ENCODE results near the gene MRM2.

MRM2 gene

DNA sequence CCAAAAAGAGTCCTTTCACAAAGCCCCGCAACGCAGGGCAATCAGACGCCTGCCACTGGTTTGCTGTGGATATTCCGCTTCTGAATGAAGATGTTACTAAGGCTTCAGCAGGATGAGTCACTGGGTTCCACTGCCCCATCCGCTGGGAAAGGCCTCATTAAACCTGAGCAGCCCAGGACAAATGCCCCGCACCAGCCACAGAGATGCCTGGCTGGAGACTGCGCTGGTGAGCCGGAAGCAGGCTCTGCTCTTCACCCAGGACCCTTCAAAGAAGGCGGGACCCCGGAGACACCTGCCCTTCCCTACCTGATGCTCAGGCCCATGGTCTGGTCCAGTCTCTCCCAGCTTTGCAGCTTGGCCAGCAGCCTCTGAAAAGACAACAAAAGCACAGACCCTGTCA is 29.1 kb downstream of the MRM2 start:
- peaks cover 37% of the 10 kb centered on the region for H3K4me1 Mint-ChIP-seq
- no peaks in the 10 kb centered on the region for H3K9me3 Mint-ChIP-seq
- peaks cover 77% of the 10 kb centered on the region for H3K36me3 Mint-ChIP-seq
- no peak overlapping the region for H3K4me3 Mint-ChIP-seq
- H3K27me3 Mint-ChIP-seq: no peaks in the 10 kb centered on the region
- ATAC-seq: no peak
- peak overlapping the region; percentile 3 for H3K27ac Mint-ChIP-seq

DNA sequence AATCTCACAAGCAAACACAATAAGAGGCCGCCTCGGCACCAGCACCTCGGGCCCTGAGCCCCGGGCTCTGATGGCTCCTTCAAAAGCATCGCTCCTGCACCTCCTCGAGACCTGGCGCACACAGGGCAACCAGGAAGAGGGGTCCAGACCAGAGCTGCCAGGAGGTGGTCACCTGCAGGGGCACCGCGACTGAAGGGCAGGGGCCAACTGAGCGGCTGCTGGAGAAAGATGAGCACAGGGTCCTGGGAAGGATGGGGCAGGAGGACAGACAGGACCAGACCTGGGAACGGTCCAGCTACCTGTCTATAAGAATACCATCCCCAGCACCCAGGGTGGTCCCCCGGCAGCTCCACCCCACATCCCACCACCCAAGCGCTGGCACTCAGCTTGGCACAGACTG is 30.1 kb downstream of the MRM2 start:
- Mint-ChIP-seq H3K9me3 (no peaks in the 10 kb centered on the region), H3K27me3 (no peaks in the 10 kb centered on the region), H3K4me1 (peaks cover 45% of the 10 kb centered on the region), H3K27ac (peak overlapping the region; percentile 93), H3K36me3 (peaks cover 77% of the 10 kb centered on the region), H3K4me3 (no peak overlapping the region)
- no peak for ATAC-seq

DNA sequence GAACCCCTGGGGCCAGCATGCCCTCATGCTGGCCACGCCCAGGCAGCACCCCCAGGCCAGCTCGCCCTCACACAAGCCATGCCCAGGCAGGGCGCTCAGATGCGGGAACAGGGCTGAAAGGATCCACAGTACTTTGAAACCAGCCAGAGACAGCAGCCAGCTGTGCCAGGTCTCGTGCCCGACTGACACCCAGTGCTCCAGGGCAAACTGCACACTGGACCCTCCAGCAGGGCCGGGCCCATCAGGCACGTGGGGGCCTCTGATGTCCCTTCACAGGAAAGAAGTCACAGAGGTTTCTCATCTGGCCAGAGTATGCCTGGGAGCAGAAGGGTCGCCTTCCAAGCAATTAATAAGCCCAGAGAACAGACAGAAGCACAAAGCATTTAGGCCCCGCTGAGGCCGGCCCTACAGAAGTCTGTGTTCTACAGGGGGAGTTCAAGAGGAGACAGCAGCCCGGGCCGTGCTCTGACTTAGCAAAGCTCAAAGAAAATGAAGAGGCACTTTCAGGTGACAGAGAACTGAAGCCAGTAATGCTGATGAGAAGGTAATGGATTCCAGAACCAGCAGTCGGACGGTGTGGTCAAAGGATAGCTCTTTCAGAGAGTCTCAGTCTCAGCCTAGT is 30.6 kb downstream of the MRM2 start:
- H3K27me3 Mint-ChIP-seq: no peaks in the 10 kb centered on the region
- no peak overlapping the region for H3K4me3 Mint-ChIP-seq
- no peak for ATAC-seq
- peaks cover 45% of the 10 kb centered on the region for H3K4me1 Mint-ChIP-seq
- peak overlapping the region; percentile 93 for H3K27ac Mint-ChIP-seq
- peaks cover 71% of the 10 kb centered on the region for H3K36me3 Mint-ChIP-seq
- H3K9me3 Mint-ChIP-seq: no peaks in the 10 kb centered on the region

DNA sequence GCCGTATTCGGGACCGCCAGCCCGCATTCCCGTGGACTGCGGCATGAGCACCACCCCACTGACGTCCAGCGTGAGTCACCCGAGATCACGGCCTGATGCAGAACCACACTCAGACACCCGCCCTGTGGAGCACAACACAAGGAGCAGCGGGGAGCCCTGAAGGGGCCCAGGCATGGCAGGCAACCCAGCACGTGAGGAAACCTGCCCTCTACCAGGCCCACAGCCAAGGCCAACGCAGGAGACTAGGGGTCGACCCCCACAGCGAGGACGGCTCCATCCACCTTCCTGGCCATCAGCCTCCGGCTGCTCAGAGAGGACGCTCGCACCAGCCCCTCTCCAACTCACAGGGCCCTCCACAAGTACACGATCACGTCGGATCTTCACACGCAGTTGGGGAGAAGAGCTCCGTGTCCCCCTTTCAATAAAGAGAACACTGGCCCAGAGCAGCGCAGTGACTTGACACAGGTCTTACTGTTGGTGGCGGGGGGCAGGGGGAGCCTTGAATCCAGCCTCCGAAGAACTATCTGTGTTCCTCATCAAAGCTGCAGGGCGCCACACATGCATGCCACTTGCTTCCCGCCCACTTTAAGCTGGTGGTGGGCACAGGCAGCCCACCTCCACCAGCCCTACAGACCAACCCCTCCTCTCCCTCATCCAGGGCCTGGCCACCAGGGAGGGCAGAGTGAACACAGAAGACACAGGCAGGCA is 31.3 kb downstream of the MRM2 start:
- peaks cover 67% of the 10 kb centered on the region for H3K36me3 Mint-ChIP-seq
- H3K4me1 Mint-ChIP-seq: peaks cover 45% of the 10 kb centered on the region
- no peak overlapping the region for H3K4me3 Mint-ChIP-seq
- H3K9me3 Mint-ChIP-seq: no peaks in the 10 kb centered on the region
- H3K27ac Mint-ChIP-seq: peak overlapping the region; percentile 93
- no peaks in the 10 kb centered on the region for H3K27me3 Mint-ChIP-seq
- no peak for ATAC-seq

DNA sequence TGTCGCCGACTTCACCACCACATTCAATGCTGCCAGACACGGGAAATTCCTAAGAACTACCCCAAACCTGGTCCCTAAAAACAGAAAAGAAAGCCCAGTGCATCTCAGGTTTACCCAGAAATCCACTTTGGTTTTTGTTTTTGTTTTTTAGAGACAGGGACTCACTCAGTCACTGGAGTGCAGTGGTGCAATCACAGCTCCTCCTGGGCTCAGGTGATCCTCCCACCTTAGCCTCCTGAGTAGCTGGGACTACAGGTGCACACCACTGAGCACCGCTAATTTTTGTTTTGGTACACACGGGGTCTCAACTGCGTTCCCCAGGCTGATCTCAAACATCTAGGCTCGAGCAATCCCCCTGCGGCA is 32.1 kb downstream of the MRM2 start:
- no peak for ATAC-seq
- Mint-ChIP-seq H3K36me3 (peaks cover 68% of the 10 kb centered on the region), H3K27ac (peak overlapping the region; percentile 93), H3K4me3 (no peak overlapping the region), H3K27me3 (no peaks in the 10 kb centered on the region), H3K9me3 (no peaks in the 10 kb centered on the region), H3K4me1 (peaks cover 45% of the 10 kb centered on the region)

DNA sequence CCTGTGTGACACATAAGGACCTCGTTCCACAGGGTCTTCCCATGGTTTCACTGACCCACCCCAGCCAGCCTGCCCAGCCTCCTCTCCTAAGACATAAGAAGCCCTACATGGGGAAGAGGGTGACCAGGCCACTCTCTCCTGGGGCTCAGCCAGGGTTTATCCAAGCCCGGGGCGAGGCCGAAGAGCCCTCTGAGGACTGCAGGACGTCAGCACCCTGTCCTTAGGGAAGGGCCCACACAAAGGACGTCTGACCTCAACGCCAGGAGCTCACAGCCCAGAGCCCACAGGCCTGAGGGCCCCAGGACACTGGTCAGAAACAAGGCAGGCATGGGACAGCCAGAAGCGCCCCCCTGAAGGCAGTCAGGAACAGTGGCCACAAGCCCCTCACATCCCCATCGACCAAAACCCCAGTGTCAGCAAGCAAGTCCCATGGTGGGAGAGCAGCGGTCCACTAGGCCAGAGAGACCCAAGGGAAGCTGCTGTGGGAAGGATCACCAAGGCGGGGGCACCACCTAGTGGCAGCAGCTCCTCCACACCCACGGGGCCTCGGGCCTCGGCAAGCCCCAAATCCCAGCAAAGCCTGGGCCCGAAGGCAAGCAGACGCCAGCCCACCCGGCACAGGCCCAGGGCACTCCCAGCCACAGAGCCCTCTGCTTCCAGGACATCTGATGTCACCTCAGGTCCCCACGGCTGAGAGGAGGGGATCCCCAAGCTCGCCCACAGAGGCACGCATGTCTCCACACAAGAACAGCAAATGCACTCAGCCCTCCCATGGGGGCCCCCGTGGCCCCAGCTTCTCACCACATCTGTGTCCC is 32.7 kb downstream of the MRM2 start:
- Mint-ChIP-seq H3K27ac (peak overlapping the region; percentile 93), H3K36me3 (peaks cover 74% of the 10 kb centered on the region), H3K27me3 (no peaks in the 10 kb centered on the region), H3K4me1 (peaks cover 50% of the 10 kb centered on the region), H3K4me3 (peak overlapping the region; percentile 18), H3K9me3 (no peaks in the 10 kb centered on the region)
- peak; percentile 94 for ATAC-seq

DNA sequence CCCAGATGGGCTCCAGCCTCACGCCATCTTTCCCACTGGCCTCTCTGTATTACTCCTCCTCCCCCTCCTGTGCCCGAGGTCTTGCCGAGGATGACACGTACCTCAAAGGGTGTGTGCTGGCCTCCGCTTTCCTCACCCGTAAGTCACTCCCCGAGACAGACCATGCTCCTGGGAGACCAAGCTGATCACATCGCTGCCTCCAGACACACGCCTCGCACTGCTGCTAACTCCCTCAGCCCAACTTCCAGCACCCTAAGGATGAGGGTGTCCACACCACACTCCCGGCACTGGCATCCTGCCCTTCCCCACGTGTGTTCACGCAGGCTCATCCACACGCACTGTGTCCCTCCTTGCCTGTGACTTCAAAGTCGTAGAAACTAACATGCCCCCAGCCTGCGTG is 33.3 kb downstream of the MRM2 start:
- H3K36me3 Mint-ChIP-seq: peaks cover 73% of the 10 kb centered on the region
- ATAC-seq: no peak
- H3K27me3 Mint-ChIP-seq: no peaks in the 10 kb centered on the region
- peak overlapping the region; percentile 93 for H3K27ac Mint-ChIP-seq
- peaks cover 56% of the 10 kb centered on the region for H3K4me1 Mint-ChIP-seq
- H3K4me3 Mint-ChIP-seq: no peak overlapping the region
- no peaks in the 10 kb centered on the region for H3K9me3 Mint-ChIP-seq

DNA sequence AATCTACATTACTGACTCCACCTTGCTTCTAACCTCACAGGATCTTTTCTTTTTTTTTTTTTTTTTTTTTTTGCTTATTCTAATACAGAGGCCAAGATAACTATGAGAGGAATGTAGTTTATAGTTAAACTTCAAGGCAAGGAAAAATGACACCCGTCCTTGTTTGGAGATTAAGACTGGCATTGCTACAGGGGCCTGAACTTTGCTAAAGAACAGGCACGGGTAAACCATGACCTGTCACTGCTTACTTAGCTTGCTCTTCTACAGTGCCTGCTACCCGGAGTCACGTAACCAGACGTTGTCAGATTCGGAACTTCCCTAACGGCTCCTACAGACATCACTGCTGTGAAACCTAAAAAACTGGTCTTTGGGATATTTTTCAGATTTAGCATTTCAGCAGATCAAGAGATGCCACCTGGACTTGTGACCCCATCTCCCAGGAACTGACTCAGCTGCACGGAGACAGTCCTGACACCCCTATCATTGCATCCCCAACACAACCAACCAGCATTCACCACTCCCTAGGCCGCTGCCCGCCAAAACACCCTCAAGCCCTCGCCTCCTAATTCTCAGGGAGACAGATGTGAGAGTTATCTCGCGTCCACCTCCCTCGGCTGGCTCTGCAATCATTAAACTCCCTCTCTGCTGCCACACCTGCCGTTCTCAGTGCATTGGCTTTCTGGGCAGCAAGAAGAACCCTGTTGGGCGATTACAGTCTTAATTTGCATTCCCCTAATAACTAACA is 36.8 kb downstream of the MRM2 start:
- no peak for ATAC-seq
- Mint-ChIP-seq H3K4me1 (peaks cover 49% of the 10 kb centered on the region), H3K36me3 (peaks cover 63% of the 10 kb centered on the region), H3K4me3 (no peak overlapping the region), H3K27me3 (no peaks in the 10 kb centered on the region), H3K27ac (peak overlapping the region; percentile 20), H3K9me3 (no peaks in the 10 kb centered on the region)

DNA sequence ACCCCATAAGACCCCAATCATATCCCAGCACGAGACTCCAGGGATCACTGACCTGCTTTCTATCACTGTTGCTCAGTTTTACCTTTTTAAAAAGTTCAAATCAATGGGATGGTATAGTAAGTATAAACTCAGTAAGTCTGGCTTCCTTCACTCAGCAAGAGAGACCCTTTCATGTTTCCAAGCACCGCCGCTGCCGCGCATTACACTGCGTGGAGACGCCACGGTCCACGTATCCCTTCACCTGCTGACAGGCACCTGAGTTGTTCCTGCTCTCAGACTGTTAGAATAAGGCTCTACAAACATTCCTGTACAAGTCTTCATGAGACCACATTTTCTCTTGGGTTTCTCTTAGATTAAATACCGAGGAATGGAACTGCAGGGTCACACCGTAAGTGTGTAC is 37.6 kb downstream of the MRM2 start:
- Mint-ChIP-seq H3K4me1 (peaks cover 41% of the 10 kb centered on the region), H3K27ac (peak overlapping the region; percentile 20), H3K9me3 (no peaks in the 10 kb centered on the region), H3K27me3 (no peaks in the 10 kb centered on the region), H3K36me3 (peaks cover 70% of the 10 kb centered on the region), H3K4me3 (no peak overlapping the region)
- ATAC-seq: no peak

DNA sequence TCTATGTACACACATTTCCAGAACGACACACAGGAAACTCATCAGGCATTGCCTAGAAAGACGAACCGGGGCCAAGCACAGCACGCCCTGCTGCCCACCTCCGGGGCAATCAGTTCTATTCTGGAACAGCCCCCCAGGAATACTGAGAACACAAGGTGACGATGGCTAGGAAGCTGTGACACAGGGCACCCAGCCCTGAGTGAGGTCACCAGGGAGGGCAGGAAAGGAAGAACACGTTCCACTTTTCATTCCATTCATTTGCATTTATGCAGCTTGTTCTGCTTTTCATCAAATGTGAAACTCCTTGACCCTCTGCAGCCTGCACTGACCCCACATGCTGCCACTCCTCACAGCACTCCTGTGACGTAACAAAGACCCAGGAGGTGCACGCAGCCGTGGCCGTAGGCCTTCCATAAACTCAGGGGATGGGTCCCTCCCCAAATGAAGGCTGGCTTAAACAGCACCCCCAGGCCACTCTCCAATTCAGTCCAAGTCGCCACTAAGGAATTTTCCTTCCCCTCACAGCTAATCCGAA is 38.2 kb downstream of the MRM2 start:
- Mint-ChIP-seq H3K9me3 (no peaks in the 10 kb centered on the region), H3K36me3 (peaks cover 72% of the 10 kb centered on the region), H3K4me3 (no peak overlapping the region), H3K27ac (peak overlapping the region; percentile 20), H3K4me1 (peaks cover 35% of the 10 kb centered on the region), H3K27me3 (no peaks in the 10 kb centered on the region)
- peak; percentile 73 for ATAC-seq

DNA sequence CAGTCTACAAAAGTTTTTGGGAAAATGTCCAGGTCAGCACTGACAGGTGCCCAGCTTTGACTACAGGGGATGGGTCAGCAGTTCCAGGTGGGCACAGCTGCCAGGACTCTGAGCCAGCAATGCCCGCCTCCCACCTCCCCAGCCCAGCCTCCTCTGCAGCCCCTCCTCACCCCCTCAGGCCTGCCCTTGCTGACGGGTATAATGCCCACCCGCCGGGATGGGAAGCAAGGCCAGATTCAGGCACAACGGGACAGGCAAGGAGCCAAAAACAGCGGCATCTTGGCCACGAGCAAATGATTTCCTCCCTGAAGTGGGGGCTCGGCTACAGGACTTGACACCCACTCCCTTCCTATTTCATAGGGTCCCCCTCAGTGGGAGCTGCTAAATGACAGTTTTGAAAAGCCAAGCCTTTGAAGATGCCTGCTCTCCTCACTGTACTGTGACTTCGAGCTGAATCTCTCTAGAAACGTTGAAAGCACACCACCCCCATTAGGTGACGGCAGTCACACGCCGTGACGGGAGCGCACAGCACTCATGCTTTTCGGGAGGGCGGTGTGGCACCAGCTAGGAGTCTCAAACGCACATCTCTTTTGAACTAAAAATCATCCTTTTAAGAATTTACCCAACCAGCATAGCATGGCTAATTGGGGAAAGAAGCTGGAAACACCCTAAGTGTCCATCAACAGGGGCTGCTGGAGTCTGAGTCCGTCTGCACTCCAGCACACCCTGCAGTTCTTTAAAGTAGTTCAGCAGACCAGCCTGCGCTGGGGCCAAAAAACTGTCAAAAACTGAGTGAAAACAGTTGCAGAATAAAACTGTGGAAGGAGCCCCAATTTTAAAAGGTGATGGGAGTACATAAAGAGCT is 38.9 kb downstream of the MRM2 start:
- no peak for ATAC-seq
- H3K4me3 Mint-ChIP-seq: no peak overlapping the region
- H3K4me1 Mint-ChIP-seq: peaks cover 28% of the 10 kb centered on the region
- no peaks in the 10 kb centered on the region for H3K9me3 Mint-ChIP-seq
- no peaks in the 10 kb centered on the region for H3K27me3 Mint-ChIP-seq
- peak overlapping the region; percentile 20 for H3K27ac Mint-ChIP-seq
- peaks cover 65% of the 10 kb centered on the region for H3K36me3 Mint-ChIP-seq

DNA sequence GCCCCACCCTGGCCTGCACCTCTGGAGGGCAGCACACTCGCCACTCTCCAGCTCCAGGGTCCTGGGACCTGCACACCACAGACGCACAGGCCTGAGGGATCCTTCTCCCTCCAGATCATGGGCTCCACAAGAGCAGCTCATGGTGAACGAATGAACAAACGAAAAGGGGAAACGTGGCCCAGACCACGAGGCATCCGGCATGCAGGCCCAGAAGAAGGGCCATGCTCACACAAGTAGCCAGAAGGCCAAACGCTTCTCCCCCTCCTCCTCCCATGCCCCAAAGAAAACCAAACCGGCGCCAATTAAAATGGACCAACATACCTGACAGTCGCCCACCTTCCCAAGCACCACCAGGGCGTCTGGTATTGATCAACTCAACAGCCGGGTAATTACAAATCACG is 39.6 kb downstream of the MRM2 start:
- no peak overlapping the region for H3K4me3 Mint-ChIP-seq
- ATAC-seq: no peak
- H3K27ac Mint-ChIP-seq: no peak overlapping the region
- H3K36me3 Mint-ChIP-seq: peaks cover 64% of the 10 kb centered on the region
- no peaks in the 10 kb centered on the region for H3K9me3 Mint-ChIP-seq
- no peaks in the 10 kb centered on the region for H3K27me3 Mint-ChIP-seq
- peaks cover 24% of the 10 kb centered on the region for H3K4me1 Mint-ChIP-seq

DNA sequence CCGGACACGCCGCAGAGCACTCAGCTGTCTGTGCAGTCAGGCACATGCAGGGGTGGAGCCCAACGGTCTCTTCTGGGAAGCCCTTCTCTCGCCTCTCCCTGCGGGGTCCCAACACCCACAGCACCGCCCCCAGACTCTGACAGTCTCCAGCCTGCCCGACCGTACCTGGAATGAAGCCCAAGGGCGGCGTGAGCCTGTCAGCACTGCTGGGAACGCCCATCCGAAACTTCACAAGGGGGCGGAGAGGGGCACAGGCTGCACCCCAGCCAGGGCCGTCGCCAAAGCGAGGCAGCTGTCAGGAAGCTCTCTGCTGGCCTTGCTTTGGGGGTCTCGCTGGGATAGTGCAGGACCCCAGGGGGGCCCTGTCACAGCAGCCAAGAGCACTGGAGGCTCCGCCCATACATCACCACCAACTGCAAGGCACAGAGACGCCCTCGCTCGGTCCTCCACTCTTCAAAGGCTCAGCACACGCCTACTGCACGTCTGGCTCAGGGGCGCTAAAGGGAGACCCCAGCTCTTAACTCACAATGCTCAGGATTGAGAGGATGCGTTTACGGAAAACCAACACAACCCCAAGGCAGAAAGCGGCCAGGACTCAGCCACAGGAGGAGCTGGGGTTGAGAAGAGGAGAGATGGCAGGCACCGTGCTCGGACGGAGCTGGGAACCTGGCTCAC is 40.2 kb downstream of the MRM2 start:
- Mint-ChIP-seq H3K4me3 (no peak overlapping the region), H3K27ac (no peak overlapping the region), H3K27me3 (no peaks in the 10 kb centered on the region), H3K4me1 (peaks cover 25% of the 10 kb centered on the region), H3K9me3 (no peaks in the 10 kb centered on the region), H3K36me3 (peaks cover 66% of the 10 kb centered on the region)
- no peak for ATAC-seq

DNA sequence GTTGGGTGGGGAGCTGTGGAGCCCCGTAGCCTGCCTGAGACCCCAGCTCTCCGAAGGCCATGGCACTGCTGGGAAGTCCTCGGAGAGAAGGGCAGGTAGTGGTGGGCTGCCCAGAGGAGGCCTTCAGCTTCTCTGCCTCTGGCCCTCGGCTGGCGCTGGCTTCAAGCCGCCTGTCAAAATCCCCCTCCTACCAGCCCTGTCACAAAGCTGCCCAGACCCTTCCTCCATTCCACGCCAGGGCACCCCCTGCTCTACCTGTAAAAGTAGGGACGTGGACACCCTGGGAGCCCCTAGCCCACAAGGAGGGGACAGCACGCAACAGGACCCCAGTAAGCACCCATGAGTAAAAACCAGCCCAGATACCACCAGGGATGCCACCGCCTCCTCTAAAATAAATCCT is 40.9 kb downstream of the MRM2 start:
- H3K9me3 Mint-ChIP-seq: no peaks in the 10 kb centered on the region
- H3K27ac Mint-ChIP-seq: no peak overlapping the region
- H3K36me3 Mint-ChIP-seq: peaks cover 73% of the 10 kb centered on the region
- H3K4me3 Mint-ChIP-seq: no peak overlapping the region
- no peaks in the 10 kb centered on the region for H3K27me3 Mint-ChIP-seq
- ATAC-seq: no peak
- H3K4me1 Mint-ChIP-seq: peaks cover 25% of the 10 kb centered on the region
